SK-N-SH treated with all-trans-retinoic acid at 6 μM for 48 hours (cell line): Measurements from ENCODE around the gene FREM2.

Experiments used
- ATAC-seq: fragments of 200-7000 bp; cut with Tn5 transposase; 3 replicates; pipeline ENCODE4 v1.9.1; 2020; ENCODE audit warnings: mild to moderate bottlenecking, moderate library complexity
- ARNTL ChIP-seq: fragments of 450-650 bp; formaldehyde crosslinking; IDR thresholded peaks from 2 replicates; pipeline ENCODE4 v1.5.0; 2020; ENCODE audit warnings: low read depth, mild to moderate bottlenecking, moderate library complexity, borderline replicate concordance
- BACH2 ChIP-seq: fragments of 250-450 bp; sonication (Bioruptor Pico); IDR thresholded peaks from 2 replicates; pipeline ENCODE4 v1.9.0; 2021; ENCODE audit warnings: mild to moderate bottlenecking, borderline replicate concordance
- CSDC2 ChIP-seq: fragments of 250-450 bp; sonication (Bioruptor Pico); IDR thresholded peaks from 2 replicates; pipeline ENCODE4 v1.5.0; 2020; ENCODE audit warnings: mild to moderate bottlenecking, moderate library complexity
- ESRRG ChIP-seq: fragments of 250-450 bp; sonication (Bioruptor Pico); IDR thresholded peaks from 2 replicates; pipeline ENCODE4 v1.6.1; 2021; ENCODE audit warnings: mild to moderate bottlenecking
- ISL1 ChIP-seq: fragments of 250-450 bp; sonication (Bioruptor Pico); IDR thresholded peaks from 2 replicates; pipeline ENCODE4 v2.1.2; 2022; ENCODE audit warnings: mild to moderate bottlenecking, moderate library complexity
- OSR1 ChIP-seq: fragments of 250-450 bp; sonication (Bioruptor Pico); IDR thresholded peaks from 2 replicates; pipeline ENCODE4 v1.8.0; 2022; ENCODE audit warnings: moderate library complexity, mild to moderate bottlenecking, inconsistent platforms
- PPARA ChIP-seq: fragments of 250-450 bp; sonication (Bioruptor Pico); IDR thresholded peaks from 2 replicates; pipeline ENCODE4 v1.5.0; 2020; ENCODE audit warnings: mild to moderate bottlenecking, borderline replicate concordance
- RARB ChIP-seq: fragments of 250-450 bp; sonication (Bioruptor Pico); IDR thresholded peaks from 2 replicates; pipeline ENCODE4 v1.8.0; 2021; ENCODE audit warnings: mild to moderate bottlenecking, moderate library complexity
- SNAI2 ChIP-seq: fragments of 250-450 bp; sonication (Bioruptor Pico); IDR thresholded peaks from 2 replicates; pipeline ENCODE4 v1.5.0; 2020; ENCODE audit warnings: mild to moderate bottlenecking, moderate library complexity
- TCF4 ChIP-seq: fragments of 250-450 bp; sonication (Bioruptor Pico); IDR thresholded peaks from 2 replicates; pipeline ENCODE4 v1.8.0; 2021; ENCODE audit warnings: mild to moderate bottlenecking, moderate library complexity, borderline replicate concordance
- TOX ChIP-seq: fragments of 250-450 bp; sonication (Bioruptor Pico); IDR thresholded peaks from 2 replicates; pipeline ENCODE4 v1.8.0; 2021; ENCODE audit warnings: mild to moderate bottlenecking, moderate library complexity, borderline replicate concordance
- ZC3H10 ChIP-seq: fragments of 250-450 bp; sonication (Bioruptor Pico); IDR thresholded peaks from 2 replicates; pipeline ENCODE4 v1.5.1; 2021; ENCODE audit warnings: mild to moderate bottlenecking, moderate library complexity
- ZFP3 ChIP-seq: fragments of 250-450 bp; sonication (Bioruptor Pico); IDR thresholded peaks from 2 replicates; pipeline ENCODE4 v1.5.0; 2020; ENCODE audit warnings: mild to moderate bottlenecking, moderate library complexity
- ZFP30 ChIP-seq: fragments of 450-650 bp; formaldehyde crosslinking; IDR thresholded peaks from 2 replicates; pipeline ENCODE4 v1.5.0; 2022; ENCODE audit warnings: mild to moderate bottlenecking, moderate library complexity
- ZNF565 ChIP-seq: fragments of 450-650 bp; formaldehyde crosslinking; conservative IDR thresholded peaks from 2 replicates; pipeline ENCODE4 v1.5.0; 2020; ENCODE audit warnings: low read depth, mild to moderate bottlenecking, moderate library complexity
- ZNF8 ChIP-seq: fragments of 450-650 bp; formaldehyde crosslinking; IDR thresholded peaks from 2 replicates; pipeline ENCODE4 v1.5.0; 2020; ENCODE audit warnings: mild to moderate bottlenecking, moderate library complexity
- TF ChIP-seq, protein P1 (sequence below): fragments of 250-450 bp; sonication (Bioruptor Pico); IDR thresholded peaks from 2 replicates; pipeline ENCODE4 v1.8.0; 2021; ENCODE audit warnings: low read depth, mild to moderate bottlenecking, moderate library complexity, borderline replicate concordance
- TF ChIP-seq, protein P2 (sequence below): fragments of 250-450 bp; sonication (Bioruptor Pico); IDR thresholded peaks from 2 replicates; pipeline ENCODE4 v1.5.1; 2021; ENCODE audit warnings: mild to moderate bottlenecking, moderate library complexity
- TF ChIP-seq, protein P3 (sequence below): fragments of 250-450 bp; sonication (Bioruptor Pico); IDR thresholded peaks from 2 replicates; pipeline ENCODE4 v1.8.0; 2020; ENCODE audit warnings: mild to moderate bottlenecking, moderate library complexity, borderline replicate concordance
- TF ChIP-seq, protein P4 (sequence below): fragments of 250-450 bp; sonication (Bioruptor Pico); IDR thresholded peaks from 2 replicates; pipeline ENCODE4 v1.5.1; 2020; ENCODE audit warnings: low read depth, mild to moderate bottlenecking, moderate library complexity
- TF ChIP-seq, protein P5 (sequence below): fragments of 250-450 bp; sonication (Bioruptor Pico); IDR thresholded peaks from 2 replicates; pipeline ENCODE4 v1.5.0; 2020; ENCODE audit warnings: mild to moderate bottlenecking, moderate library complexity

FREM2 gene

DNA sequence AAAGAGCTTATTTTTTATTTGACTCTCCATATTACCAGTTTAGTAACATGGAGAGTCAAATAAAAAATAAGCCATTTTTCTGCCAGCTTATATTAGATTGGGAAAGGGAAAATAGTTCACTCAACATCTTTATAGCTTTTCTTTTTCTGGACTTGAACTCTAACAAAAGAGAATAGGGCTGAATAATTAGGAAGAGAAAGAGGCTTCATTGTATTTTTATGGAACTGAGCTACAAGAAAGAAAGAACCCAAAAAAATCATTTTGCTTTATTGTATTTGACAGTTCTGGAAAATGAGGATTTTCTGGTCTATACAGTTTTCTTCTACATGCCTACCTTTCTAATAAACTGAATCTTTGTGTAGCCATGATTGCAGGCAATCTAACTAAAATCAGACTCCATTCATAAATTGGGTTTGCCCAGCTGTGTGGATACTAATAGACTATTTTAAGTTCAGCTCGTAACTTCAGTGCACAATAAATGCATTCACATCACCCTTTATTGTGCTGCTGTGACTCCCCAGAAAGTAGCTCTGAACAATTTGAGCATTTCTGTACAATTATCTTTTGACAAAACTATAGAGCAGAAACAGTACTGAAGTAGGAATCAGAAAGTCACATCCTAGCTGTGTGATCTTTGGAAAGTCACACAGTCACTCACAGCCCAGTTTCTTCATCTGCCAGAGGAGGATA lies 188.5 kb downstream of the FREM2 start:
- no peak for TF ChIP-seq RARB
- TF ChIP-seq, protein P1, sequence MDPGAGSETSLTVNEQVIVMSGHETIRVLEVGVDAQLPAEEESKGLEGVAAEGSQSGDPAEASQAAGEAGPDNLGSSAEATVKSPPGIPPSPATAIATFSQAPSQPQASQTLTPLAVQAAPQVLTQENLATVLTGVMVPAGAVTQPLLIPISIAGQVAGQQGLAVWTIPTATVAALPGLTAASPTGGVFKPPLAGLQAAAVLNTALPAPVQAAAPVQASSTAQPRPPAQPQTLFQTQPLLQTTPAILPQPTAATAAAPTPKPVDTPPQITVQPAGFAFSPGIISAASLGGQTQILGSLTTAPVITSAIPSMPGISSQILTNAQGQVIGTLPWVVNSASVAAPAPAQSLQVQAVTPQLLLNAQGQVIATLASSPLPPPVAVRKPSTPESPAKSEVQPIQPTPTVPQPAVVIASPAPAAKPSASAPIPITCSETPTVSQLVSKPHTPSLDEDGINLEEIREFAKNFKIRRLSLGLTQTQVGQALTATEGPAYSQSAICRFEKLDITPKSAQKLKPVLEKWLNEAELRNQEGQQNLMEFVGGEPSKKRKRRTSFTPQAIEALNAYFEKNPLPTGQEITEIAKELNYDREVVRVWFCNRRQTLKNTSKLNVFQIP: no peak
- TF ChIP-seq, protein P2, sequence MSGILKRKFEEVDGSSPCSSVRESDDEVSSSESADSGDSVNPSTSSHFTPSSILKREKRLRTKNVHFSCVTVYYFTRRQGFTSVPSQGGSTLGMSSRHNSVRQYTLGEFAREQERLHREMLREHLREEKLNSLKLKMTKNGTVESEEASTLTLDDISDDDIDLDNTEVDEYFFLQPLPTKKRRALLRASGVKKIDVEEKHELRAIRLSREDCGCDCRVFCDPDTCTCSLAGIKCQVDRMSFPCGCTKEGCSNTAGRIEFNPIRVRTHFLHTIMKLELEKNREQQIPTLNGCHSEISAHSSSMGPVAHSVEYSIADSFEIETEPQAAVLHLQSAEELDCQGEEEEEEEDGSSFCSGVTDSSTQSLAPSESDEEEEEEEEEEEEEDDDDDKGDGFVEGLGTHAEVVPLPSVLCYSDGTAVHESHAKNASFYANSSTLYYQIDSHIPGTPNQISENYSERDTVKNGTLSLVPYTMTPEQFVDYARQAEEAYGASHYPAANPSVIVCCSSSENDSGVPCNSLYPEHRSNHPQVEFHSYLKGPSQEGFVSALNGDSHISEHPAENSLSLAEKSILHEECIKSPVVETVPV (CRISPR knock-in tag): no peak
- TF ChIP-seq BACH2 (CRISPR knock-in tag): no peak
- TF ChIP-seq PPARA: no peak
- TF ChIP-seq OSR1: no peak
- no peak for TF ChIP-seq ZFP30 (CRISPR knock-in tag)
- TF ChIP-seq ISL1 (CRISPR knock-in tag): no peak
- no peak for TF ChIP-seq SNAI2 (CRISPR knock-in tag)
- no peak for TF ChIP-seq TCF4
- no peak for TF ChIP-seq CSDC2 (CRISPR knock-in tag)
- TF ChIP-seq, protein P3, sequence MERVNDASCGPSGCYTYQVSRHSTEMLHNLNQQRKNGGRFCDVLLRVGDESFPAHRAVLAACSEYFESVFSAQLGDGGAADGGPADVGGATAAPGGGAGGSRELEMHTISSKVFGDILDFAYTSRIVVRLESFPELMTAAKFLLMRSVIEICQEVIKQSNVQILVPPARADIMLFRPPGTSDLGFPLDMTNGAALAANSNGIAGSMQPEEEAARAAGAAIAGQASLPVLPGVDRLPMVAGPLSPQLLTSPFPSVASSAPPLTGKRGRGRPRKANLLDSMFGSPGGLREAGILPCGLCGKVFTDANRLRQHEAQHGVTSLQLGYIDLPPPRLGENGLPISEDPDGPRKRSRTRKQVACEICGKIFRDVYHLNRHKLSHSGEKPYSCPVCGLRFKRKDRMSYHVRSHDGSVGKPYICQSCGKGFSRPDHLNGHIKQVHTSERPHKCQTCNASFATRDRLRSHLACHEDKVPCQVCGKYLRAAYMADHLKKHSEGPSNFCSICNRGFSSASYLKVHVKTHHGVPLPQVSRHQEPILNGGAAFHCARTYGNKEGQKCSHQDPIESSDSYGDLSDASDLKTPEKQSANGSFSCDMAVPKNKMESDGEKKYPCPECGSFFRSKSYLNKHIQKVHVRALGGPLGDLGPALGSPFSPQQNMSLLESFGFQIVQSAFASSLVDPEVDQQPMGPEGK (CRISPR knock-in tag): no peak
- no peak for ATAC-seq

DNA sequence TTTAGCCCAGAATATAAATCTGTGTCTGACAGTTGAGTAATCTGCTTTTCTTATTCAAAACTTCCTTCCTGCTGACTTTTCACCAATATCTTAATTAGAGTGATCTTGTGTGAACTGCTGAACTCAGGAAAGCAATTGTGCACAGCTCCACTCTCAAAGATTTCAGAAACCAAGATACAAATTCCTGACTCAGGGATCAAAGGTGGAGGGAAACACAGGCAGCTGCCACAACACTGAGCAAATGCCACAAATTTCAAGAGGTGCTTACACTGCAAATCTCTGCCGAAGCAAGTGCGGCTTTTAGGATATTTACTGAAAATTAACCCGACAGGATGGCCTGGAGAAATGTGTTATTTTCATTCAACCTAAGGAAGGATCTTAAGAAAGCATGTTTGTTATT lies 192.4 kb downstream of the FREM2 start:
- TF ChIP-seq, protein P3 (CRISPR knock-in tag): no peak
- no peak for TF ChIP-seq ZNF8
- TF ChIP-seq ZNF565: no peak
- TF ChIP-seq, protein P4, sequence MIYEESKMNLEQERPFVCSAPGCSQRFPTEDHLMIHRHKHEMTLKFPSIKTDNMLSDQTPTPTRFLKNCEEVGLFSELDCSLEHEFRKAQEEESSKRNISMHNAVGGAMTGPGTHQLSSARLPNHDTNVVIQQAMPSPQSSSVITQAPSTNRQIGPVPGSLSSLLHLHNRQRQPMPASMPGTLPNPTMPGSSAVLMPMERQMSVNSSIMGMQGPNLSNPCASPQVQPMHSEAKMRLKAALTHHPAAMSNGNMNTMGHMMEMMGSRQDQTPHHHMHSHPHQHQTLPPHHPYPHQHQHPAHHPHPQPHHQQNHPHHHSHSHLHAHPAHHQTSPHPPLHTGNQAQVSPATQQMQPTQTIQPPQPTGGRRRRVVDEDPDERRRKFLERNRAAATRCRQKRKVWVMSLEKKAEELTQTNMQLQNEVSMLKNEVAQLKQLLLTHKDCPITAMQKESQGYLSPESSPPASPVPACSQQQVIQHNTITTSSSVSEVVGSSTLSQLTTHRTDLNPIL (CRISPR knock-in tag): no peak
- TF ChIP-seq SNAI2 (CRISPR knock-in tag): no peak
- TF ChIP-seq, protein P1: no peak
- no peak for TF ChIP-seq ESRRG
- no peak for TF ChIP-seq CSDC2 (CRISPR knock-in tag)
- TF ChIP-seq, protein P5, sequence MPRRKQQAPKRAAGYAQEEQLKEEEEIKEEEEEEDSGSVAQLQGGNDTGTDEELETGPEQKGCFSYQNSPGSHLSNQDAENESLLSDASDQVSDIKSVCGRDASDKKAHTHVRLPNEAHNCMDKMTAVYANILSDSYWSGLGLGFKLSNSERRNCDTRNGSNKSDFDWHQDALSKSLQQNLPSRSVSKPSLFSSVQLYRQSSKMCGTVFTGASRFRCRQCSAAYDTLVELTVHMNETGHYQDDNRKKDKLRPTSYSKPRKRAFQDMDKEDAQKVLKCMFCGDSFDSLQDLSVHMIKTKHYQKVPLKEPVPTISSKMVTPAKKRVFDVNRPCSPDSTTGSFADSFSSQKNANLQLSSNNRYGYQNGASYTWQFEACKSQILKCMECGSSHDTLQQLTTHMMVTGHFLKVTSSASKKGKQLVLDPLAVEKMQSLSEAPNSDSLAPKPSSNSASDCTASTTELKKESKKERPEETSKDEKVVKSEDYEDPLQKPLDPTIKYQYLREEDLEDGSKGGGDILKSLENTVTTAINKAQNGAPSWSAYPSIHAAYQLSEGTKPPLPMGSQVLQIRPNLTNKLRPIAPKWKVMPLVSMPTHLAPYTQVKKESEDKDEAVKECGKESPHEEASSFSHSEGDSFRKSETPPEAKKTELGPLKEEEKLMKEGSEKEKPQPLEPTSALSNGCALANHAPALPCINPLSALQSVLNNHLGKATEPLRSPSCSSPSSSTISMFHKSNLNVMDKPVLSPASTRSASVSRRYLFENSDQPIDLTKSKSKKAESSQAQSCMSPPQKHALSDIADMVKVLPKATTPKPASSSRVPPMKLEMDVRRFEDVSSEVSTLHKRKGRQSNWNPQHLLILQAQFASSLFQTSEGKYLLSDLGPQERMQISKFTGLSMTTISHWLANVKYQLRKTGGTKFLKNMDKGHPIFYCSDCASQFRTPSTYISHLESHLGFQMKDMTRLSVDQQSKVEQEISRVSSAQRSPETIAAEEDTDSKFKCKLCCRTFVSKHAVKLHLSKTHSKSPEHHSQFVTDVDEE (CRISPR knock-in tag): no peak
- TF ChIP-seq TOX (CRISPR knock-in tag): no peak
- TF ChIP-seq, protein P2 (CRISPR knock-in tag): no peak
- TF ChIP-seq RARB: no peak
- TF ChIP-seq ZFP3: no peak
- no peak for TF ChIP-seq OSR1
- no peak for TF ChIP-seq ZC3H10 (CRISPR knock-in tag)
- TF ChIP-seq PPARA: no peak
- TF ChIP-seq ISL1 (CRISPR knock-in tag): no peak
- no peak for TF ChIP-seq ARNTL (CRISPR knock-in tag)
- TF ChIP-seq, all 23 proteins: peak for 0
- ATAC-seq: no peak
